GM23248 (cell line): Measurements from ENCODE around the gene RPH3AL. TPM values are rescaled to one million over a fixed set of nuclear protein-coding genes. Genes with fewer than 3 reads are reported as not detected.

Experiments used
- DNase-seq: peaks from one replicate; pipeline ENCODE4 v3.0.0-alpha.2; 2015
- H2AFZ ChIP-seq: fragments of 200-600 bp; sonication (generic); 2 replicates; pipeline ENCODE4 v1.6.1; 2016; ENCODE audit warnings: antibody characterized with exemption
- H3F3A ChIP-seq: fragments of 200-600 bp; sonication (generic); 2 replicates; pipeline ENCODE4 v1.6.1; 2016; ENCODE audit warnings: mild to moderate bottlenecking, antibody characterized with exemption, mixed run types; ENCODE audit not compliant: insufficient read depth
- H3K27ac ChIP-seq: fragments of 200-600 bp; sonication (generic); 2 replicates; pipeline ENCODE4 v1.5.1; 2016; ENCODE audit warnings: mild to moderate bottlenecking
- H3K27me3 ChIP-seq: fragments of 200-600 bp; sonication (generic); replicated peaks from 2 replicates; pipeline ENCODE4 v1.6.1; 2016; ENCODE audit warnings: mild to moderate bottlenecking; ENCODE audit not compliant: insufficient read depth
- H3K36me3 ChIP-seq: fragments of 200-600 bp; sonication (generic); 2 replicates; pipeline ENCODE4 v1.6.1; 2016; ENCODE audit warnings: low read depth, mild to moderate bottlenecking
- H3K4me1 ChIP-seq: fragments of 200-600 bp; sonication (generic); 2 replicates; pipeline ENCODE4 v1.6.1; 2016; ENCODE audit warnings: mild to moderate bottlenecking; ENCODE audit not compliant: insufficient read depth
- H3K4me2 ChIP-seq: fragments of 200-600 bp; sonication (generic); one replicate; pipeline ENCODE4 v1.6.1; 2016; ENCODE audit warnings: mild to moderate bottlenecking; ENCODE audit not compliant: unreplicated experiment
- H3K4me3 ChIP-seq: fragments of 200-600 bp; sonication (generic); 2 replicates; pipeline ENCODE4 v1.5.1; 2016; ENCODE audit warnings: mild to moderate bottlenecking
- H3K79me2 ChIP-seq: fragments of 200-600 bp; sonication (generic); 2 replicates; pipeline ENCODE4 v1.6.1; 2016; ENCODE audit warnings: mild to moderate bottlenecking; ENCODE audit not compliant: insufficient read depth
- H3K9ac ChIP-seq: fragments of 200-600 bp; sonication (generic); 2 replicates; pipeline ENCODE4 v1.6.1; 2016; ENCODE audit warnings: mild to moderate bottlenecking
- H3K9me2 ChIP-seq: fragments of 200-600 bp; sonication (generic); 2 replicates; pipeline ENCODE4 v1.6.1; 2016; ENCODE audit warnings: mixed run types, mild to moderate bottlenecking, moderate library complexity; ENCODE audit not compliant: insufficient read depth
- H3K9me3 ChIP-seq: fragments of 200-600 bp; sonication (generic); one replicate; pipeline ENCODE4 v1.6.1; 2017; ENCODE audit warnings: low read depth
- H4K20me1 ChIP-seq: fragments of 200-600 bp; sonication (generic); 2 replicates; pipeline ENCODE4 v1.6.0; 2016; ENCODE audit not compliant: insufficient read depth
- EZH2 ChIP-seq: fragments of 200-600 bp; sonication (generic); IDR thresholded peaks from 2 replicates; pipeline ENCODE4 v1.6.1; 2018; ENCODE audit warnings: antibody characterized with exemption, mild to moderate bottlenecking; ENCODE audit not compliant: insufficient read depth, poor library complexity, severe bottlenecking
- EZH2phosphoT487 ChIP-seq: fragments of 200-600 bp; sonication (generic); IDR thresholded peaks from 2 replicates; pipeline ENCODE4 v1.6.1; 2018; ENCODE audit warnings: antibody characterized with exemption, moderate library complexity, mild to moderate bottlenecking, low read depth; ENCODE audit not compliant: insufficient read depth
- WGBS, 2 experiments: methylation state at CpG; one replicate each; pipeline ENCODE4 v1.1.6; 2015 to 2017; ENCODE audit warnings: low lambda C conversion rate in 2 of 2, low coverage in 1 of 2; ENCODE audit errors: missing lambda C conversion rate in 2 of 2; 5-methylcytosine and 5-hydroxymethylcytosine counted together
- in situ Hi-C: fragments of 300-500 bp; cut with MboI; formaldehyde crosslinking; loops from 2 replicates; pipeline ENCODE4 v1.15.0; 2020
- polyA plus RNA-seq: library from polyadenylated mRNA; unstranded; fragments of >200 nt; fragmentation: Nextera tagmentation; extraction: Ambion mirVana; gene quantifications from 2 replicates; pipeline ENCODE4 v1.2.1, GENCODE V29; 2016
- total RNA-seq: library from RNA; depleted of rRNA; stranded (reverse); fragments of >200 nt; shearing (Covaris generic); gene quantifications from 2 replicates; pipeline ENCODE4 v1.2.3, GENCODE V29; 2014; rRNA removed

The RPH3AL gene, protein sequence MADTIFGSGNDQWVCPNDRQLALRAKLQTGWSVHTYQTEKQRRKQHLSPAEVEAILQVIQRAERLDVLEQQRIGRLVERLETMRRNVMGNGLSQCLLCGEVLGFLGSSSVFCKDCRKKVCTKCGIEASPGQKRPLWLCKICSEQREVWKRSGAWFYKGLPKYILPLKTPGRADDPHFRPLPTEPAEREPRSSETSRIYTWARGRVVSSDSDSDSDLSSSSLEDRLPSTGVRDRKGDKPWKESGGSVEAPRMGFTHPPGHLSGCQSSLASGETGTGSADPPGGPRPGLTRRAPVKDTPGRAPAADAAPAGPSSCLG
- total RNA-seq (2.7 and 13.4 TPM in 2 replicates), polyA plus RNA-seq (5.2 and 5.4 TPM in 2 replicates)

DNA sequence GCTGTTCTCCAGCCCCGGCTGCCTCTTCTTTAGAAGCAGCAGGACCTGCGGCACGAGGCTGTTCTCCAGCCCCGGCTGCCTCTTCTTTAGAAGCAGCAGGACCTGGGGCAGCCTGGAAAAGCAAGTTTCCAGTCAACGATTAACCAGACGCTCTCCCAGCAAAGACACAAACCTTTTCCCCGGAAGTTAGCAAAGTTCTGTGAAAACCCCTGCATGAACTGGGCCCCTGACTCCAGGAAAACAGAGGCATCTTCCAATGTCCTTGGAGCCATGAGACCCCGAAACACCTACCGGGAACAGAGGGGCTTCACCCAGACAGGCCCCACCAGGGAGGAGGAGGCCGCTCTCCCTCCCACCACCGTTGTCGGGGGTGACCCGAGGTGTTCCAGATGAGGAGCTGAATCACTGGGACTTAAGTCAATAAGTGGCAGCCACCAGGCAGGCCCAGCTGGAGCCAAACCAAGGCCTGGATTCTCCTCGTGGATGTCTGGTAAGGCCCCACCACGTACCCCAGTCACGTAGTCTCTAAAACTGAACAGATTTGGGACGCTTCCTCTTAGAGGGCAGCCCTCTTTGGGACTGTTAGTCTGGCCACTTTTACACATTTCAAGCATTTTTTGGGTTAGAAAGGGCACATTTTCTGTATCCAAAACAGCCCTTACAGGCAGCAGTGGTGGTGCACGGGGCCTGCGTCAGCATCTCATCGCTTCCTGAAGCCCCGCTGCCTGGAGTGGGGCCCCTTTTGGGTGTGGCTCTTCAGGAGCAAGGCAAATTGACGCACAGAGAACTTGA is at the start of gene RPH3AL:
TSS of gene RPH3AL (minus strand) at position 387 of the 792 bp plus-strand sequence. CDS start 25,264 bp downstream, outside the sequence.
- no peak within 1 kb of the TSS for H3K9ac ChIP-seq
- H3K27ac ChIP-seq = no peak within 1 kb of the TSS
- no peak within 1 kb of the TSS for H3K4me2 ChIP-seq
- peak; percentile 20 for DNase-seq
- 0 out of 2 replicates have a peak, but pooled peaks cover 4% of the 10 kb centered on the region for H3K4me1 ChIP-seq
- in situ Hi-C loops = no loop called here
- H3K4me3 ChIP-seq = no peak within 1 kb of the TSS
- H3F3A ChIP-seq = no peaks in the 10 kb centered on the region
- WGBS, 2 experiments = 53 to 61% methylated on average over 22 of the region's 22 CpGs
- no peaks in the 10 kb centered on the region for H3K36me3 ChIP-seq
- H3K9me3 ChIP-seq = no peaks in the 10 kb centered on the region
- no peaks in the 10 kb centered on the region for H4K20me1 ChIP-seq
- H3K9me2 ChIP-seq = no peaks in the 10 kb centered on the region
- TF ChIP-seq EZH2phosphoT487 = no peak
- no peak for TF ChIP-seq EZH2
- no peaks in the 10 kb centered on the region for H3K27me3 ChIP-seq
- no peak within 1 kb of the TSS for H2AFZ ChIP-seq
- no peaks in the 10 kb centered on the region for H3K79me2 ChIP-seq

DNA sequence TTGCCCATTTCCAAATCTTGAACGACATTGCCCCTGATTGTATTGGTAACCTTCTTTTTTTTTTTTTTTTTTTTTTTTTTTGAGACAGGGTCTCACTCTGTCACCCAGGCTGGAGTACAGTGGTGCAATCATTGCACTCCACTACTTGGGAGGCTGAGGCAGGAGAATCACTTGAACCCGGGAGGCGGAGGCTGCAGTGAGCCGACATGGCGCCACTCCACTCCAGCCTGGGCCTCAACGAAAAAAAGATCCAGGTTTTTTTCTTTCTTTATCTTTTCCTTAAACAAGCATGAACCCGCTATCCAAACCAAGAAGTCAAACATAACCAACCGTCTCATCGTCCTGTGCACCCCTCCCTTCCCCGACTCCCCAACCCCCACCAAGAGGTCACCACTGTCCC is 47.6 kb upstream of the RPH3AL start:
- WGBS, 2 experiments = 70 to 72% methylated on average over 10 of the region's 10 CpGs
- in situ Hi-C loops = no loop called here
- Histone ChIP-seq H3K27ac (no peak overlapping the region), H3K36me3 (no peaks in the 10 kb centered on the region), H3F3A (no peaks in the 10 kb centered on the region), H2AFZ (no peak overlapping the region), H3K27me3 (no peaks in the 10 kb centered on the region), H3K4me3 (no peak overlapping the region), H3K9me3 (no peaks in the 10 kb centered on the region), H4K20me1 (no peaks in the 10 kb centered on the region), H3K79me2 (no peaks in the 10 kb centered on the region), H3K4me2 (no peak overlapping the region), H3K9ac (no peak overlapping the region), H3K9me2 (no peaks in the 10 kb centered on the region), H3K4me1 (no peaks in the 10 kb centered on the region)
- no peak for DNase-seq
- TF ChIP-seq EZH2phosphoT487 (no peak), EZH2 (no peak)

DNA sequence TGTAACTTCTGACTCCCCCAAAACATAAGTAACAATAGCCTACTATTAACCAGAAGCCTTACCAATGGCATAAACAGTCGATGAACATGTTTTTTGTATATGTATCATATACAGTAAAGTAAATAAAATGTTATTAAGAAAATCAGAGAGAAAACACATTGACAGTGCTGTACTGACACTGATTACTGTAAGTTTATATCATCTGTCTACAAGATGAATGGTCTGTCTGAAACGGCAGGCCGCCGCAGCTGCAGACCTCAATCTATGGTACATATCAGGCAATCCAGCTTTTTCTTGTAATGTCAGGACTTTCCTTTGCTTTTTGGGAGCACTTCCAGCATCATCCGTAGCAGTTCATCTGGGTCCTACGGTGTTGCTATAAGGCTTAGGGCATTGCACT is 44.2 kb upstream of the RPH3AL start:
- no peaks in the 10 kb centered on the region for H3K27me3 ChIP-seq
- DNase-seq = no peak
- TF ChIP-seq EZH2 (no peak), EZH2phosphoT487 (no peak)
- H3K9me2 ChIP-seq = no peaks in the 10 kb centered on the region
- H3K79me2 ChIP-seq = no peaks in the 10 kb centered on the region
- H3K4me1 ChIP-seq = no peaks in the 10 kb centered on the region
- H3K9ac ChIP-seq = no peak overlapping the region
- 34 to 35% methylated on average over 6 of the region's 6 CpGs for WGBS, 2 experiments
- no peak overlapping the region for H3K4me2 ChIP-seq
- H3K4me3 ChIP-seq = no peak overlapping the region
- no peaks in the 10 kb centered on the region for H3K9me3 ChIP-seq
- in situ Hi-C loops = no loop called here
- H3K27ac ChIP-seq = no peak overlapping the region
- no peaks in the 10 kb centered on the region for H3F3A ChIP-seq
- no peak overlapping the region for H2AFZ ChIP-seq
- no peaks in the 10 kb centered on the region for H3K36me3 ChIP-seq
- no peaks in the 10 kb centered on the region for H4K20me1 ChIP-seq

DNA sequence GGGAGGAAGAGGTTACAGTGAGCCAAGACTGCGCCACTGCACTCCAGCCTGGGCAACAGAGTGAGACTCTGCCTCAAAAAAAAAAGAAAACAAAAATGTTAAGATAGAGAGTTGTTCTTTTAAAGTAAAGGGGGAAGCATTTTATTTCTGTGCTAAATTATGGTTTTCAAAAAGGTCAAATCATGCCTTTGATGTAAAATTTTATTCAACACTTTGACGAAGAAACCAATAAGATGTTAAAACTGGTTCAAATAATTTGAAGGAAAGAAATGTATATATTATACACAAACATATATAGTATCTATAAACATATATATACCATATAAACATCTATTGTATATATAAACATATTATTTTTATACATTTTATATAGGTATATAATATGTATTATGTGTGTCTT is 43.4 kb upstream of the RPH3AL start:
- no peaks in the 10 kb centered on the region for H3K4me1 ChIP-seq
- 64 to 77% methylated on average over 2 of the region's 2 CpGs for WGBS, 2 experiments
- H4K20me1 ChIP-seq = no peaks in the 10 kb centered on the region
- no peaks in the 10 kb centered on the region for H3K36me3 ChIP-seq
- no peaks in the 10 kb centered on the region for H3K9me3 ChIP-seq
- H3K79me2 ChIP-seq = no peaks in the 10 kb centered on the region
- H3K9me2 ChIP-seq = no peaks in the 10 kb centered on the region
- H3K27ac ChIP-seq = no peak overlapping the region
- no peak overlapping the region for H3K9ac ChIP-seq
- no peaks in the 10 kb centered on the region for H3F3A ChIP-seq
- no peak overlapping the region for H3K4me2 ChIP-seq
- DNase-seq = no peak
- no peak overlapping the region for H2AFZ ChIP-seq
- TF ChIP-seq EZH2phosphoT487 = no peak
- no peak for TF ChIP-seq EZH2
- no peaks in the 10 kb centered on the region for H3K27me3 ChIP-seq
- in situ Hi-C loops = no loop called here
- H3K4me3 ChIP-seq = no peak overlapping the region
